GM18507 (cell line): ENCODE results near the gene MED13L.
"Not testable (repeated sequence)": the region's sequence is repeated elsewhere in the genome, so short reads cannot be mapped to it uniquely, and the experiment has no call there.

Experiments
- DNase-seq: peaks from one replicate; pipeline ENCODE4 v3.0.0; 2011; ENCODE audit warnings: low read depth; ENCODE audit not compliant: insufficient read length; ENCODE audit errors: extremely low spot score
- FAIRE-seq: peaks from 2 replicates; lab custom pipeline; 2011; peaks lifted over from hg19 to GRCh38; lab: Jason Lieb, UNC

Gene MED13L

GRCh38 chr12:116259800-116260577, 17.5 kb downstream of the MED13L start:
- DNase-seq = no peak
- no peak for FAIRE-seq

GRCh38 chr12:116257826-116258225, 19.7 kb downstream of the MED13L start:
- DNase-seq (no peak), FAIRE-seq (no peak)

- FAIRE-seq = no peak
- no peak for DNase-seq
These were observed 20.3 kb downstream of the MED13L start for GRCh38 chr12:116257215-116257614.

- FAIRE-seq (no peak), DNase-seq (no peak)
These were observed 27.6 kb downstream of the MED13L start for GRCh38 chr12:116249938-116250337.

- FAIRE-seq = no peak
These were observed 28.6 kb downstream of the MED13L start for GRCh38 chr12:116248930-116249329.

GRCh38 chr12:116248433-116248832, 29.1 kb downstream of the MED13L start:
- FAIRE-seq (no peak), DNase-seq (no peak)

More at GRCh38 chr12:116248930-116249329, 28.6 kb downstream of the MED13L start:
- no peak for DNase-seq

- DNase-seq = no peak
These were observed 30.1 kb downstream of the MED13L start for GRCh38 chr12:116247377-116247776.

GRCh38 chr12:116246490-116247179, 30.9 kb downstream of the MED13L start:
- DNase-seq (no peak), FAIRE-seq (no peak)

More at GRCh38 chr12:116247377-116247776, 30.1 kb downstream of the MED13L start:
- no peak for FAIRE-seq

GRCh38 chr12:116245189-116245588, 32.3 kb downstream of the MED13L start:
- FAIRE-seq (no peak), DNase-seq (no peak)

- DNase-seq = no peak
- FAIRE-seq = no peak
These were observed 32.9 kb downstream of the MED13L start for GRCh38 chr12:116244474-116245090.

- no peak for FAIRE-seq
These were observed 33.5 kb downstream of the MED13L start for GRCh38 chr12:116244001-116244400.

GRCh38 chr12:116242740-116243139, 34.8 kb downstream of the MED13L start:
- FAIRE-seq (no peak), DNase-seq (no peak)

More at GRCh38 chr12:116244001-116244400, 33.5 kb downstream of the MED13L start:
- DNase-seq = no peak

- no peak for DNase-seq
- FAIRE-seq = no peak
These were observed 36.2 kb downstream of the MED13L start for GRCh38 chr12:116241157-116241759.

GRCh38 chr12:116238570-116239119, 38.8 kb downstream of the MED13L start:
- not testable (repeated sequence) for DNase-seq, FAIRE-seq

- DNase-seq = no peak
- FAIRE-seq = peak; percentile 9
These were observed 39.3 kb downstream of the MED13L start for GRCh38 chr12:116238149-116238548.

GRCh38 chr12:116236976-116237375, 40.5 kb downstream of the MED13L start:
- DNase-seq (no peak), FAIRE-seq (no peak)

- FAIRE-seq = peak; percentile 88
- DNase-seq = peak; percentile 11
These were observed 41.3 kb downstream of the MED13L start for GRCh38 chr12:116236148-116236731.

GRCh38 chr12:116234148-116234547, 43.3 kb downstream of the MED13L start:
- DNase-seq, FAIRE-seq: not testable (repeated sequence)

GRCh38 chr12:116233669-116234068, 43.8 kb downstream of the MED13L start:
- DNase-seq = no peak

More at GRCh38 chr12:116233669-116234068, 43.8 kb downstream of the MED13L start:
- no peak for FAIRE-seq
